Endodermal cell (in vitro differentiated cells): ENCODE measurements around the gene HOXD12. TPM values are rescaled to one million over a fixed set of nuclear protein-coding genes. Genes with fewer than 3 reads are reported as not detected.

Experiments
- DNase-seq: peaks from one replicate; pipeline ENCODE4 v3.0.0-alpha.2; 2017
- H3K27ac ChIP-seq: 2 replicates; pipeline ENCODE4 v1.5.1; 2013; ENCODE audit warnings: mild to moderate bottlenecking, low read depth, low read length, moderate library complexity
- H3K27me3 ChIP-seq: 2 replicates; pipeline ENCODE4 v1.6.1; 2013; ENCODE audit warnings: mild to moderate bottlenecking, low read length, moderate library complexity; ENCODE audit not compliant: insufficient read depth, control insufficient read depth, poor library complexity, severe bottlenecking
- H3K36me3 ChIP-seq: 2 replicates; pipeline ENCODE4 v1.7.0; 2013; ENCODE audit warnings: mild to moderate bottlenecking, low read length, moderate library complexity; ENCODE audit not compliant: control insufficient read depth, insufficient read depth
- H3K4me1 ChIP-seq: one replicate; pipeline ENCODE4 v1.7.0; 2013; ENCODE audit warnings: low read length; ENCODE audit not compliant: control insufficient read depth, insufficient read depth
- H3K4me3 ChIP-seq: 2 replicates; pipeline ENCODE4 v1.5.1; 2013; ENCODE audit warnings: mild to moderate bottlenecking, low read length, moderate library complexity
- H3K9ac ChIP-seq: 2 replicates; pipeline ENCODE4 v1.6.1; 2013; ENCODE audit warnings: mild to moderate bottlenecking, low read length, moderate library complexity; ENCODE audit not compliant: poor library complexity, severe bottlenecking; ENCODE audit errors: extremely low read depth
- H3K9me3 ChIP-seq: 2 replicates; pipeline ENCODE4 v1.6.1; 2013; ENCODE audit warnings: mild to moderate bottlenecking, low read length, moderate library complexity; ENCODE audit not compliant: control insufficient read depth
- H3K27ac Mint-ChIP-seq: 2 replicates; pipeline ENCODE4 v1.8.0; 2020; ENCODE audit warnings: mixed read lengths
- H3K27me3 Mint-ChIP-seq: 2 replicates; pipeline ENCODE4 v1.8.0; 2021; ENCODE audit warnings: mild to moderate bottlenecking, mixed read lengths; ENCODE audit not compliant: insufficient read depth
- H3K36me3 Mint-ChIP-seq: 2 replicates; pipeline ENCODE4 v1.8.0; 2020; ENCODE audit warnings: low read depth, mixed read lengths
- H3K4me1 Mint-ChIP-seq: 2 replicates; pipeline ENCODE4 v1.8.0; 2020; ENCODE audit warnings: mixed read lengths
- H3K4me3 Mint-ChIP-seq: 2 replicates; pipeline ENCODE4 v1.8.0; 2020; ENCODE audit warnings: mild to moderate bottlenecking, moderate library complexity, mixed read lengths
- H3K9me3 Mint-ChIP-seq: 2 replicates; pipeline ENCODE4 v1.8.0; 2020; ENCODE audit warnings: mild to moderate bottlenecking, mixed read lengths
- WGBS, 2 experiments: methylation state at CpG; one replicate each; pipeline versions ENCODE4 v1.1.5 to v1.1.7; 2013; ENCODE audit warnings: missing lambda C conversion rate in 2 of 2, mixed read lengths in 1 of 2; ENCODE audit not compliant: insufficient coverage in 1 of 2, insufficient read length in 1 of 2; 5-methylcytosine and 5-hydroxymethylcytosine counted together
- total RNA-seq, 2 donors: library from RNA; stranded (reverse); fragmentation: NEBNext Ultra II Directional in 1 of 2; extraction: Animal tissue kit (Norgen Biotek cat#: 25700) in 1 of 2; gene quantifications; 2 replicates in 1 of 2; 3 replicates in 1 of 2; pipeline ENCODE4 v1.2.1, GENCODE V29; 2021
- TF ChIP-seq, protein P1 (sequence below): fragments of 200-600 bp; sonication (generic); conservative IDR thresholded peaks from 2 replicates; pipeline ENCODE4 v1.5.0; 2021; ENCODE audit warnings: antibody characterized with exemption, mild to moderate bottlenecking

Gene HOXD12
- total RNA-seq, 2 donors from 2014 or later, result not detected

DNA sequence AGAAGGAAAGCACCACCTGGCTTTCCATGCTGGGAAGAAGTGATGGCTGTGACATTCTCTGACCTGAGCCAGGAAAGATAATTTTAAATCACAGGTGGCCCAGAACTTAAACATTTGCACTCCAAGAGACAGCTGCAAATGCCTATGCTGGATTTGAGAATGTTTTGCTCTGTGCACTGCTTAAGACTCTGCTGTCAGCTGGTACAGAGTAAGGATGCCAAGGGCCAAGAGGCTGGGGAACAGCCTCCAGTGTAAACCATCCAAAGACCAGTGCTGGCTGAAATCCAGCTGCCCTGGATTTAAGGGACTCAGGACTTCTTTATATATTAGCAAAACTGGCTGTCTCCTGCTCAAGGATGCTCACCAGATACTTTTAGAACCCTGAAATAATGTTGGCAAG lies 33.8 kb downstream of the HOXD12 start:
- H3K9ac ChIP-seq, result no peak overlapping the region
- H3K4me3 ChIP-seq, result no peak overlapping the region
- peaks cover 8% of the 10 kb centered on the region for H3K9me3 ChIP-seq
- DNase-seq, result no peak
- peaks cover 100% of the 10 kb centered on the region for H3K27me3 ChIP-seq
- Mint-ChIP-seq H3K4me1 (peaks cover 7% of the 10 kb centered on the region), H3K36me3 (no peaks in the 10 kb centered on the region), H3K9me3 (no peaks in the 10 kb centered on the region), H3K27ac (no peak overlapping the region), H3K4me3 (no peak overlapping the region), H3K27me3 (peaks cover 96% of the 10 kb centered on the region)
- TF ChIP-seq, protein P1, sequence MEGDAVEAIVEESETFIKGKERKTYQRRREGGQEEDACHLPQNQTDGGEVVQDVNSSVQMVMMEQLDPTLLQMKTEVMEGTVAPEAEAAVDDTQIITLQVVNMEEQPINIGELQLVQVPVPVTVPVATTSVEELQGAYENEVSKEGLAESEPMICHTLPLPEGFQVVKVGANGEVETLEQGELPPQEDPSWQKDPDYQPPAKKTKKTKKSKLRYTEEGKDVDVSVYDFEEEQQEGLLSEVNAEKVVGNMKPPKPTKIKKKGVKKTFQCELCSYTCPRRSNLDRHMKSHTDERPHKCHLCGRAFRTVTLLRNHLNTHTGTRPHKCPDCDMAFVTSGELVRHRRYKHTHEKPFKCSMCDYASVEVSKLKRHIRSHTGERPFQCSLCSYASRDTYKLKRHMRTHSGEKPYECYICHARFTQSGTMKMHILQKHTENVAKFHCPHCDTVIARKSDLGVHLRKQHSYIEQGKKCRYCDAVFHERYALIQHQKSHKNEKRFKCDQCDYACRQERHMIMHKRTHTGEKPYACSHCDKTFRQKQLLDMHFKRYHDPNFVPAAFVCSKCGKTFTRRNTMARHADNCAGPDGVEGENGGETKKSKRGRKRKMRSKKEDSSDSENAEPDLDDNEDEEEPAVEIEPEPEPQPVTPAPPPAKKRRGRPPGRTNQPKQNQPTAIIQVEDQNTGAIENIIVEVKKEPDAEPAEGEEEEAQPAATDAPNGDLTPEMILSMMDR, result no peak
- H3K27ac ChIP-seq, result no peak overlapping the region
- H3K4me1 ChIP-seq, result peaks cover 3% of the 10 kb centered on the region
- H3K36me3 ChIP-seq, result no peaks in the 10 kb centered on the region

DNA sequence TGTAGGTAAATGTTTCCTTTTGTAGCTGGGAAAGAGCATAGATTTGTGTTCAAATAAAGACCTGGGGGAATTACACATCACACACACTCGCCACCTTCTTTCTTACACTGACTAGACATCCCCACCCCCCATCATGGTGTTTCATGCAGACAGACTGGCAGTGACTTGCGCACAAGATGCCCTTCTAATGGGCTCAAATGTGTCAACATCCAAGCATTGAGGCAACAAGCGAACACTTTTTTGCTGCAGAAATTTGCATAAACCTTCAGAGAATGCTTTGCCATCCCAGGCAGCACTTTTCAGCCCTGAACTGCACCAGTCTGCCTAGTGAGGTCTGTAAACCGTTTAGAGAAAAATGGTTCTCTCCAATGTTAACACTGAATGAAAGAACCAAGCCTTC lies 34.4 kb downstream of the HOXD12 start:
- peaks cover 100% of the 10 kb centered on the region for H3K27me3 ChIP-seq

DNA sequence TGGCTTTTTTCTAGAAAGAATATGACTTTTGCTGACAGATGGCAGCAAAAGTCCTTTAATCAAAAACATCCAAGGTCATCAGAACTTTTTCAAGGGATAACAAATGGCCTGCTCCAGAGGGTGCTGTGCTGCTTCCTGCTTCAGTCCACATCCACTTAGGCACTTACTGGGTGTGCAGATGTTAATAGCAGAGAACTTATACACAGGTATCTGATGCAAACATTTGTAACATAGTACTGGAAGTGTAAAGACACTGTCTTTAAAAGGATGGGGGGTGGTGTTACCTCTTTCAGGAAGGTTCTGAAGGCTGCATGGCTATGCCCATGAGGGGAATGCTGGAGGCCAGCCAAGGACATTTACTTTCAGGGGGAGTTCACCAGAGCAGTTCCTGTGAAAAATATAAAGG lies 35.4 kb downstream of the HOXD12 start:
- no peak overlapping the region for H3K4me3 Mint-ChIP-seq
- Histone ChIP-seq H3K4me1 (peaks cover 3% of the 10 kb centered on the region), H3K36me3 (no peaks in the 10 kb centered on the region), H3K9ac (no peak overlapping the region), H3K9me3 (peaks cover 14% of the 10 kb centered on the region), H3K27me3 (peaks cover 100% of the 10 kb centered on the region), H3K4me3 (no peak overlapping the region), H3K27ac (no peak overlapping the region)
- no peak for DNase-seq
- H3K27ac Mint-ChIP-seq, result no peak overlapping the region
- no peaks in the 10 kb centered on the region for H3K36me3 Mint-ChIP-seq
- no peaks in the 10 kb centered on the region for H3K9me3 Mint-ChIP-seq
- H3K4me1 Mint-ChIP-seq, result peaks cover 5% of the 10 kb centered on the region
- peaks cover 98% of the 10 kb centered on the region for H3K27me3 Mint-ChIP-seq
- TF ChIP-seq, protein P1, result no peak

More for the DNA sequence above, 34.4 kb downstream of the HOXD12 start:
- Histone ChIP-seq H3K4me1 (peaks cover 3% of the 10 kb centered on the region), H3K9ac (no peak overlapping the region), H3K27ac (no peak overlapping the region), H3K36me3 (no peaks in the 10 kb centered on the region), H3K9me3 (peaks cover 12% of the 10 kb centered on the region), H3K4me3 (no peak overlapping the region)
- H3K9me3 Mint-ChIP-seq, result no peaks in the 10 kb centered on the region
- H3K4me1 Mint-ChIP-seq, result peaks cover 6% of the 10 kb centered on the region
- H3K27me3 Mint-ChIP-seq, result peaks cover 96% of the 10 kb centered on the region
- H3K36me3 Mint-ChIP-seq, result no peaks in the 10 kb centered on the region
- H3K4me3 Mint-ChIP-seq, result no peak overlapping the region
- DNase-seq, result peak; percentile 46
- WGBS, 2 experiments, result 5 to 7% methylated on average over 4 of the region's 4 CpGs
- no peak overlapping the region for H3K27ac Mint-ChIP-seq
- TF ChIP-seq, protein P1, result no peak
